ENCODE data around the gene DEFB128. TPM values are rescaled to one million over a fixed set of nuclear protein-coding genes. Genes with fewer than 3 reads are reported as not detected.

DEFB128 gene
- total RNA-seq, 4 donors from 2014 or later, result not detected

- TF ChIP-seq CTCF (IDR thresholded peaks at IDR 0.05; ENCODE audit: low read depth), result no peak
These were observed 43.6 kb downstream of the DEFB128 start for GRCh38 chr20:145877-146276.

GRCh38 chr20:142290-142689, 47.2 kb downstream of the DEFB128 start, which contains the start of gene DEFB126:
DEFB126 (plus strand) TSS chr20:142590; CDS start chr20:142629, 39 bp downstream.
- TF ChIP-seq CTCF (IDR thresholded peaks at IDR 0.05; ENCODE audit: low read depth), result no peak

Other genes with a start within 250 kb of the DEFB128 start
- not detected for gene DEFB125, start 102.0 kb downstream of the DEFB128 start, total RNA-seq
- gene DEFB126, start 47.1 kb downstream of the DEFB128 start, total RNA-seq, result not detected
- gene DEFB127, start 32.3 kb downstream of the DEFB128 start, total RNA-seq, result not detected
- not detected for gene DEFB129, start 37.5 kb upstream of the DEFB128 start, total RNA-seq
- gene DEFB132, start 68.0 kb upstream of the DEFB128 start, total RNA-seq, result 10 to 100 TPM in 2 of 4 donors, under 1 TPM in 1, not detected in 1; 0.66 to 38.4 (median 10.4) TPM
- 1 to 10 TPM; 1.5 to 3.1 (median 2.8) TPM for gene C20orf96, start 101.0 kb upstream of the DEFB128 start, total RNA-seq
- 10 to 100 TPM in 2 of 4 donors, 1 to 10 TPM in 2; 6.5 to 13.4 (median 10.5) TPM for gene ZCCHC3, start 107.9 kb upstream of the DEFB128 start, total RNA-seq
- gene SOX12, start 135.8 kb upstream of the DEFB128 start, total RNA-seq, result 1 to 10 TPM; 1.1 to 4.1 (median 2.0) TPM
- gene NRSN2, start 157.4 kb upstream of the DEFB128 start, total RNA-seq, result 1 to 10 TPM; 5.2 to 9.4 (median 7.6) TPM
- 1 to 10 TPM; 2.0 to 6.5 (median 3.6) TPM for gene TRIB3, start 191.0 kb upstream of the DEFB128 start, total RNA-seq
- 10 to 100 TPM; 29.3 to 91.6 (median 55.1) TPM for gene RBCK1, start 218.6 kb upstream of the DEFB128 start, total RNA-seq